H1 (cell line): ENCODE results near the gene CRTC3. TPM values are rescaled to one million over a fixed set of nuclear protein-coding genes. Genes with fewer than 3 reads are reported as not detected.

Experiments
- CTCF ChIA-PET: fragments of 300-600 bp; sonication (Branson Sonifier 250); formaldehyde crosslinking; loops from one replicate; lab custom pipeline; 2021; ENCODE audit not compliant: partially characterized antibody; lab: Charles Lee
- POLR2A ChIA-PET: fragments of 300-600 bp; sonication (Branson Sonifier 250); formaldehyde crosslinking; loops from one replicate; lab custom pipeline; 2021; ENCODE audit warnings: inconsistent platforms; ENCODE audit not compliant: partially characterized antibody; lab: Charles Lee
- DNase-seq, 2 experiments: peaks; one replicate each; pipeline versions ENCODE4 v3.0.0 to v3.0.0-alpha.2; 2010 to 2022; ENCODE audit warnings: low spot score in 2 of 2, low read depth in 1 of 2, mixed read lengths in 1 of 2
- FAIRE-seq: peaks from 2 replicates; lab custom pipeline; 2011; peaks lifted over from hg19 to GRCh38; lab: Jason Lieb, UNC
- H2AFZ ChIP-seq: 2 replicates; pipeline ENCODE4 v1.8.1; 2012; ENCODE audit warnings: low read length, inconsistent platforms
- H2AK5ac ChIP-seq: 2 replicates; pipeline ENCODE4 v1.6.1; 2013; ENCODE audit warnings: low read depth, low read length
- H2BK120ac ChIP-seq: replicated peaks from 2 replicates; pipeline ENCODE3; 2013; ENCODE audit warnings: low read depth, low read length, inconsistent platforms
- H2BK12ac ChIP-seq: 2 replicates; pipeline ENCODE4 v1.6.1; 2013; ENCODE audit warnings: low read depth, low read length
- H2BK15ac ChIP-seq: 2 replicates; pipeline ENCODE4 v1.6.1; 2013; ENCODE audit warnings: low read length
- H2BK20ac ChIP-seq: 2 replicates; pipeline ENCODE4 v1.6.1; 2013; ENCODE audit warnings: low read length
- H2BK5ac ChIP-seq: 2 replicates; pipeline ENCODE4 v1.6.1; 2013; ENCODE audit warnings: low read depth, low read length
- H3K14ac ChIP-seq: 2 replicates; pipeline ENCODE4 v1.6.1; 2013; ENCODE audit warnings: inconsistent platforms; ENCODE audit not compliant: insufficient read length
- H3K18ac ChIP-seq: 2 replicates; pipeline ENCODE4 v1.6.1; 2013; ENCODE audit warnings: low read length; ENCODE audit errors: extremely low read depth
- H3K23ac ChIP-seq: 2 replicates; pipeline ENCODE4 v1.6.1; 2013; ENCODE audit warnings: inconsistent platforms; ENCODE audit not compliant: insufficient read length
- H3K23me2 ChIP-seq: 2 replicates; pipeline ENCODE4 v1.6.1; 2013; ENCODE audit warnings: low read depth, low read length
- H3K27ac ChIP-seq: 2 replicates; pipeline ENCODE4 v1.6.1; 2011; ENCODE audit warnings: low read depth, low read length, inconsistent platforms
- H3K27me3 ChIP-seq, 4 experiments: replicated peaks in 1 of 4; 1 replicate in 1 of 4; 2 replicates in 3 of 4; pipeline versions ENCODE4 v1.6.1 to v1.8.1; 2011 to 2013; ENCODE audit warnings: low read length in 3 of 4, mild to moderate bottlenecking in 3 of 4, inconsistent platforms in 2 of 4, mixed read lengths in 2 of 4, moderate library complexity in 1 of 4; ENCODE audit not compliant: control insufficient read depth in 3 of 4, insufficient read depth in 3 of 4; ENCODE audit errors: extremely low read depth in 1 of 4
- H3K36me3 ChIP-seq, 4 experiments: 2 replicates each; pipeline versions ENCODE4 v1.6.1 to v1.8.1; 2011 to 2013; ENCODE audit warnings: mild to moderate bottlenecking in 4 of 4, low read length in 3 of 4, moderate library complexity in 2 of 4, control low read depth in 1 of 4, inconsistent platforms in 1 of 4; ENCODE audit not compliant: insufficient read depth in 4 of 4, control insufficient read depth in 2 of 4
- H3K4ac ChIP-seq: replicated peaks from 2 replicates; pipeline ENCODE3; 2013; ENCODE audit warnings: low read length, low read depth, mixed read lengths, inconsistent platforms; ENCODE audit not compliant: insufficient read length
- H3K4me1 ChIP-seq, 4 experiments: replicated peaks in 1 of 4; 1 replicate in 1 of 4; 2 replicates in 3 of 4; pipeline versions ENCODE4 v1.6.1 to v1.8.1; 2011 to 2013; ENCODE audit warnings: low read length in 3 of 4, inconsistent platforms in 2 of 4, mixed read lengths in 1 of 4; ENCODE audit not compliant: insufficient read depth in 4 of 4, control insufficient read depth in 3 of 4
- H3K4me2 ChIP-seq, 2 experiments: 2 replicates each; pipeline versions ENCODE4 v1.6.1 to v1.8.1; 2011 to 2013; ENCODE audit warnings: low read depth in 2 of 2, low read length in 2 of 2, control low read depth in 1 of 2, inconsistent platforms in 1 of 2, mild to moderate bottlenecking in 1 of 2; ENCODE audit not compliant: insufficient read depth in 1 of 2
- H3K4me3 ChIP-seq, 4 experiments: fragments of 200-600, 300-600 bp in 1 of 4; sonication (generic), shearing (Covaris generic), sonication (Bioruptor Twin) in 1 of 4; 2 replicates each; pipeline versions ENCODE4 v1.5.1 to v1.8.1; 2011 to 2016; ENCODE audit warnings: low read length in 4 of 4, low read depth in 3 of 4, control low read depth in 2 of 4, inconsistent platforms in 2 of 4, mild to moderate bottlenecking in 2 of 4, mixed read lengths in 1 of 4, moderate library complexity in 1 of 4; ENCODE audit not compliant: insufficient read depth in 2 of 4; ENCODE audit errors: extremely low read depth in 1 of 4
- H3K56ac ChIP-seq: replicated peaks from 2 replicates; pipeline ENCODE3; 2013; ENCODE audit warnings: low read depth, mild to moderate bottlenecking, mixed read lengths, low read length, inconsistent platforms; ENCODE audit not compliant: insufficient read length
- H3K79me1 ChIP-seq: 2 replicates; pipeline ENCODE4 v1.6.1; 2013; ENCODE audit warnings: low read depth, low read length, control low read depth
- H3K79me2 ChIP-seq, 2 experiments: 2 replicates each; pipeline versions ENCODE4 v1.6.1 to v1.8.1; 2012 to 2013; ENCODE audit warnings: low read length in 2 of 2, mild to moderate bottlenecking in 2 of 2, inconsistent platforms in 1 of 2; ENCODE audit not compliant: insufficient read depth in 2 of 2, control insufficient read depth in 1 of 2
- H3K9ac ChIP-seq, 4 experiments: replicated peaks in 1 of 4; 1 replicate in 1 of 4; 2 replicates in 3 of 4; pipeline versions ENCODE4 v1.6.1 to v1.8.1; 2011 to 2013; ENCODE audit warnings: low read depth in 3 of 4, low read length in 3 of 4, control low read depth in 2 of 4, mild to moderate bottlenecking in 2 of 4, moderate library complexity in 2 of 4, inconsistent platforms in 1 of 4; ENCODE audit errors: extremely low read depth in 1 of 4
- H3K9me3 ChIP-seq, 2 experiments: 2 replicates each; pipeline versions ENCODE4 v1.6.1 to v1.8.1; 2012 to 2013; ENCODE audit warnings: mild to moderate bottlenecking in 2 of 2, moderate library complexity in 2 of 2, control low read depth in 1 of 2, inconsistent platforms in 1 of 2, low read depth in 1 of 2, low read length in 1 of 2, mixed read lengths in 1 of 2; ENCODE audit not compliant: insufficient read depth in 2 of 2
- H4K20me1 ChIP-seq, 2 experiments: replicated peaks in 1 of 2; 2 replicates each; pipeline versions ENCODE3 to v1.8.1; 2011 to 2013; ENCODE audit warnings: inconsistent platforms in 2 of 2, low read length in 2 of 2, mild to moderate bottlenecking in 1 of 2; ENCODE audit not compliant: insufficient read depth in 2 of 2, control insufficient read depth in 1 of 2
- H4K5ac ChIP-seq: 2 replicates; pipeline ENCODE4 v1.6.1; 2013; ENCODE audit warnings: low read length, low read depth, mixed read lengths, inconsistent platforms; ENCODE audit not compliant: insufficient read length
- H4K8ac ChIP-seq: 2 replicates; pipeline ENCODE4 v1.8.0; 2013; ENCODE audit warnings: mild to moderate bottlenecking, moderate library complexity, low read length, inconsistent platforms; ENCODE audit not compliant: insufficient read depth; ENCODE audit errors: extremely low read depth
- H4K91ac ChIP-seq: replicated peaks from 2 replicates; pipeline ENCODE3; 2013; ENCODE audit warnings: low read length, mixed read lengths, inconsistent platforms; ENCODE audit not compliant: insufficient read length
- ASH2L ChIP-seq: fragments of 200-600, 300-600 bp; sonication (generic); IDR thresholded peaks from one replicate; pipeline ENCODE4 v1.7.1; 2017; ENCODE audit warnings: low read length
- BACH1 ChIP-seq: IDR thresholded peaks from 2 replicates; pipeline ENCODE4 v1.6.1; 2012; ENCODE audit warnings: low read length, improper control_type of control experiment
- CBX8 ChIP-seq: fragments of 300-800, 300-1000 bp; sonication (generic); IDR thresholded peaks from 2 replicates; pipeline ENCODE4 v1.7.1; 2016; ENCODE audit warnings: low read depth, low read length, borderline replicate concordance
- EP300 ChIP-seq, 2 experiments: IDR thresholded peaks; 1 replicate in 1 of 2; 2 replicates in 1 of 2; pipeline ENCODE4 v1.6.1; 2011 to 2012; ENCODE audit warnings: low read depth in 2 of 2, low read length in 2 of 2, mild to moderate bottlenecking in 2 of 2, borderline replicate concordance in 1 of 2, inconsistent platforms in 1 of 2, moderate library complexity in 1 of 2
- GABPA ChIP-seq: IDR thresholded peaks from 2 replicates; pipeline ENCODE4 v1.6.1; 2011; ENCODE audit warnings: mild to moderate bottlenecking, low read length, moderate library complexity, borderline replicate concordance; ENCODE audit not compliant: insufficient read depth
- KDM4A ChIP-seq: IDR thresholded peaks from one replicate; pipeline ENCODE4 v1.7.1; 2012; ENCODE audit warnings: low read depth, mild to moderate bottlenecking, moderate library complexity, low read length, inconsistent platforms; ENCODE audit not compliant: severe bottlenecking
- POLR2AphosphoS5 ChIP-seq: IDR thresholded peaks from 2 replicates; pipeline ENCODE4 v1.6.1; 2011; ENCODE audit warnings: low read depth, low read length
- RAD21 ChIP-seq, 2 experiments: IDR thresholded peaks in 1 of 2; conservative IDR thresholded peaks in 1 of 2; 2 replicates each; pipeline ENCODE4 v1.6.1; 2011; ENCODE audit warnings: low read depth in 2 of 2, low read length in 2 of 2, improper control_type of control experiment in 1 of 2, inconsistent platforms in 1 of 2, mild to moderate bottlenecking in 1 of 2, moderate library complexity in 1 of 2
- SIN3A ChIP-seq, 2 experiments: IDR thresholded peaks in 1 of 2; conservative IDR thresholded peaks in 1 of 2; 2 replicates each; pipeline ENCODE4 v1.6.1; 2011 to 2012; ENCODE audit warnings: low read length in 2 of 2, improper control_type of control experiment in 1 of 2, low read depth in 1 of 2, mild to moderate bottlenecking in 1 of 2
- SRF ChIP-seq: IDR thresholded peaks from 2 replicates; pipeline ENCODE4 v1.6.1; 2011; ENCODE audit warnings: mild to moderate bottlenecking, low read depth, low read length, moderate library complexity
- TAF1 ChIP-seq: IDR thresholded peaks from 2 replicates; pipeline ENCODE4 v1.6.1; 2011; ENCODE audit warnings: mild to moderate bottlenecking, low read depth, low read length
- YY1 ChIP-seq: IDR thresholded peaks from 2 replicates; pipeline ENCODE4 v1.6.1; 2011; ENCODE audit warnings: low read depth, mild to moderate bottlenecking, low read length
- ZNF274 ChIP-seq: IDR thresholded peaks from 2 replicates; pipeline ENCODE4 v1.7.0; 2012; ENCODE audit warnings: low read length, borderline replicate concordance; ENCODE audit errors: extremely low read depth
- WGBS, 2 experiments: shearing (Covaris generic) in 1 of 2; methylation state at CpG; one replicate each; pipeline versions ENCODE4 v1.1.6 to v1.1.7; 2013 to 2015; ENCODE audit warnings: low lambda C conversion rate in 2 of 2, mixed read lengths in 2 of 2, inconsistent platforms in 1 of 2, low coverage in 1 of 2, missing lambda C conversion rate in 1 of 2; ENCODE audit not compliant: insufficient replicate concordance in 2 of 2, insufficient coverage in 1 of 2, insufficient read length in 1 of 2; ENCODE audit errors: extremely low coverage in 1 of 2, missing lambda C conversion rate in 1 of 2; 5-methylcytosine and 5-hydroxymethylcytosine counted together
- polyA plus RNA-seq, 7 experiments: library from polyadenylated mRNA; depleted of rRNA in 3 of 7; stranded (reverse) in 5 of 7; unstranded in 2 of 7; fragments of >200 nt in 5 of 7; fragments of 200-250 nt in 2 of 7; gene quantifications; 1 replicate in 5 of 7; 2 replicates in 1 of 7; 4 replicates in 1 of 7; pipeline versions ENCODE4 v1.2.1 to v1.2.3, GENCODE V29; 2011 to 2013; ENCODE audit warnings: missing spikeins in 2 of 7, mixed read lengths in 2 of 7
- total RNA-seq: library from RNA; stranded (reverse); fragmentation: NEBNext Ultra II Directional; extraction: Animal tissue kit (Norgen Biotek cat#: 25700); gene quantifications from 2 replicates; pipeline ENCODE4 v1.2.1, GENCODE V29; 2021

Gene CRTC3
- total and polyA plus RNA-seq, 2 of the 8 experiments (the other 6 are each of a cell fraction or from before 2014, with no cell fraction given) = 5.0 to 5.3 TPM

GRCh38 chr15:90683876-90684275 lies 154.2 kb downstream of the CRTC3 start:
- no peak overlapping the region for H3K56ac ChIP-seq
- H2AFZ ChIP-seq = no peak overlapping the region
- H4K91ac ChIP-seq = no peak overlapping the region
- ChIA-PET POLR2A (interaction anchor here (1.2 kb wide), 1 partner anchor 33 kb away, joined by 3 read pairs; the partner anchor contains the start of gene BLM), CTCF (interaction anchor here (0.6 to 1.5 kb wide), 3 partner anchors 18 to 853 kb away, joined by 3 to 4 read pairs (median 3); no protein-coding TSS in a partner anchor)
- H3K23me2 ChIP-seq = no peaks in the 10 kb centered on the region
- 78% methylated on average over 4 of the region's 4 CpGs; no CpG with 5 or more reads in 1 of the 2 experiments for WGBS, 2 experiments
- H2BK15ac ChIP-seq = no peak overlapping the region
- H3K27me3 ChIP-seq = no peaks in the 10 kb centered on the region
- peaks cover 0 to 2% (median 0%) of the 10 kb centered on the region in 4 experiments; a peak in 1 of 7 replicates for H3K4me1 ChIP-seq
- no peak overlapping the region for H2BK5ac ChIP-seq
- no peaks in the 10 kb centered on the region for H3K79me1 ChIP-seq
- FAIRE-seq (no peak), DNase-seq (no peak)
- H2AK5ac ChIP-seq = no peak overlapping the region
- no peak overlapping the region; a peak in 1 of 7 replicates for H3K9ac ChIP-seq
- H3K27ac ChIP-seq = no peak overlapping the region
- H3K36me3 ChIP-seq = no peaks in the 10 kb centered on the region
- H3K9me3 ChIP-seq = no peaks in the 10 kb centered on the region
- H3K4ac ChIP-seq = no peak overlapping the region
- no peak overlapping the region for H2BK12ac ChIP-seq
- H2BK20ac ChIP-seq = no peak overlapping the region
- H3K14ac ChIP-seq = no peak overlapping the region
- H4K20me1 ChIP-seq = no peaks in the 10 kb centered on the region
- H3K79me2 ChIP-seq = no peaks in the 10 kb centered on the region
- no peak overlapping the region for H3K4me3 ChIP-seq
- no peak overlapping the region for H3K23ac ChIP-seq
- H4K8ac ChIP-seq = no peak overlapping the region
- no peak overlapping the region for H2BK120ac ChIP-seq
- H3K18ac ChIP-seq = no peak overlapping the region
- no peak overlapping the region for H4K5ac ChIP-seq
- no peak overlapping the region for H3K4me2 ChIP-seq
- TF ChIP-seq RAD21 (IDR thresholded peaks at IDR 0.05 in 1 of 2, conservative IDR thresholded peaks at IDR 0.05 in 1 of 2; ENCODE audit: low read depth in 2 of 2, low read length in 2 of 2) = no peak
- TF ChIP-seq ASH2L = no peak
- TF ChIP-seq EP300 (IDR thresholded peaks at IDR 0.05; ENCODE audit: borderline replicate concordance in 1 of 2, low read depth in 2 of 2, low read length in 2 of 2) = no peak
- no peak for TF ChIP-seq KDM4A
- no peak for TF ChIP-seq GABPA
- TF ChIP-seq CBX8 = no peak
- TF ChIP-seq TAF1 = no peak
- TF ChIP-seq SRF = no peak
- no peak for TF ChIP-seq ZNF274
- no peak for TF ChIP-seq SIN3A (conservative IDR thresholded peaks at IDR 0.05 in 1 of 2, IDR thresholded peaks at IDR 0.05 in 1 of 2; ENCODE audit: low read depth in 1 of 2, low read length in 2 of 2)
- TF ChIP-seq POLR2AphosphoS5 = no peak
- no peak for TF ChIP-seq BACH1
- TF ChIP-seq YY1 = no peak
